GM04503 (cell line): ENCODE measurements around the gene UBXN11.
"Not testable (repeated sequence)": the region's sequence is repeated elsewhere in the genome, so short reads cannot be mapped to it uniquely, and the experiment has no call there.

Experiments
- DNase-seq: peaks from one replicate; pipeline ENCODE4 v3.0.0-alpha.2; 2012; ENCODE audit warnings: low read depth

UBXN11 gene

GRCh38 chr1:26305667-26306289 is 658 bp downstream of the UBXN11 start:
- no peak for DNase-seq

- no peak for DNase-seq
Observed at GRCh38 chr1:26302733-26303405, 3.6 kb downstream of the UBXN11 start.

DNA sequence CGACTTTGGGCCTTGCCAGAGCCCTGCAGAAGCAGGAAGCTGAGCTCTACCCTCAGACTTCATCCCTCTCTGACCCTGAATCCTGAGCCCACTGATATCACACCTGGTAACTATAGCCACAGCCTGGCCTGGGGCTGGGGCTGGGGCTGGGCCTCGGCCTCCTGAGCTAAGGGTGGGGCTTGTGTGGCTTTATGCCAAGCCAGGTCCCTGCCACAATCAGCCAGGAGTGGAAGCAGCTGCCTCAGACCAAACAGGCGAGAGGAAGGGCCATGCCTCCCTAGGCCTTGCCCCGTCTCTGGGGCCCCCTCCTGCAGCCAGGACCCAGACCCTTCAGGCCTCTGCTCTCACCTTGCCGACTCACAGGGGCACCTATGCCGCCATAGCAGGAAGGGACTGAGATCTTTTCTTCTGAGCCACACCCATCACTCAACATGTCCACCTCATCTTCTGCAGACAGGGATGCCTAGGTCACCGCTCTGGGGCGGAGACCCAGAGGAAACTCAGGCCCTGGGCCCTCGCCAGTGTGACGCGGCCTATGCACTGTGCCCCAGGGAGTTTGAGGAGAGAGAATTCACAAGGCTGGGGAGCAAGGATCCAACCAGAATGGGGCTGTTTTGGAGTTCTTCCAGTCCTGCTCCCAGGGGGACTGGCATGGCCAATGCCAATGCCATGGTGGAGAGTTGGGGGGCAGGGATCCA is 5.7 kb downstream of the UBXN11 start:
- no peak for DNase-seq

GRCh38 chr1:26297791-26298124 is 8.7 kb downstream of the UBXN11 start:
- no peak for DNase-seq

DNA sequence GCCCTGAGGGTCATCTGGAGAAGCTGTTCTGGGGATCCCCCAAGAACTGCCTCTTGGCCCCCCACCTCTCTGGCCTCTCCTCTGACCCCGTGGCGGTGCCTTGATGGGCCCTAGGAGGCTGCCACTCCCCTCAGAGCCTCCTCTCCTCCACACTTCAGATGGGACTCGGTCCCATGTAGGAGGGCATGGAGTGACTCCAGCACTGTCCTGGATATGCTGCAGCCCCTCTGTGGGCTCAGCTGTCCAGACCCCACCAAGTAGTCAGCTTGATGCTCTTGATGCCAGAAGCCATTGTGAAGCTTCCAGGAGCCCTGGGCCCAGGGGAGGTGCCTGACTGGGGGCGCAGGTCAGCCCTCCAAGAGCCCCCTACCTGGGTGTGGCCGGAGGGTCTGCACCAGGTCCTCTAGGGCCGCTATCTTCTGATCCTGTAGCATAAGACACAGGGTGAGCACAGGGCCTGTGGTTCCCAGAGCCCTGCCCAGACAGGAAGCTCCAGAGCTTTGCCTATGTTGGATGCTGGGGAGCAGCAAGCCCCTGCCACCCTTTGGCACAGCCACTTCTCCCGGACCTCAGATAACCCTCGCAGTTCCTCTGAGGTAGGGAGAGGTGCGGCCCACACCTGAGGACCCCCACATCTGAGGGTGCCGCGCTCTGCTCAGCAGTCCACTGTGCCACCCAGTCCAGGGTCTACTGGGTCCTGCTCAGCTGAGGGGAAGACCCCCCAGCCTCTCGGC is 9.2 kb downstream of the UBXN11 start:
- no peak for DNase-seq

- DNase-seq: no peak
Observed at GRCh38 chr1:26296340-26297056, 9.9 kb downstream of the UBXN11 start.

GRCh38 chr1:26295194-26296138 is 11.0 kb downstream of the UBXN11 start:
- DNase-seq: no peak

DNA sequence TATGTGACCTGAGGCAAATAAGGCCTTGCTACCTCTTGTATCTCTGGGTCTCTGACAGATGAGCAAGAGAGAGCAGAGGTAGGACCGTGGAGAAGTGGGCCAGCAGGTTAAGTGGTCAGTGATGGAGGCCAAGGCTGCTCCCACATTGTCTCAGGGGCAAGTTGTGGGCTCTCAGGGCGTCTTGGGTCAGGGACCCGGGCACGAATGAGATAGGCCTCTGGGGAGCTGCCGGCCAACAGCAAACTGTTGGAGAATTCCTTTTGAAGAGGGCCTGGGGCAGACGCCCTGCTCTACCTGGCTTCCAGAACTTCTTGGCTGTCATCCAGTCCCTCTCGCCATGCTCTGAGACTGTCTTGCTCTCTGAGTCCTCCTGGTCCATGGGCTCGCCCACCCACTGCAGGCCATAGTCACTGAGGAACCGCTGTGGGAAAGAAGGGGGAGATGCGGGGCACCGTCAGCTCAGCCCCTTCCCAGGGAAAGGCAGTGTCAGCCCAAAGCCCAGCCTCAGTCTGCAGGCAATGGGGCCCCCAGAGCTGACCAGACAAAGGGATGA is 12.4 kb downstream of the UBXN11 start:
- no peak for DNase-seq

- not testable (repeated sequence) for DNase-seq
Observed at GRCh38 chr1:26292735-26293134, 13.7 kb downstream of the UBXN11 start.

DNA sequence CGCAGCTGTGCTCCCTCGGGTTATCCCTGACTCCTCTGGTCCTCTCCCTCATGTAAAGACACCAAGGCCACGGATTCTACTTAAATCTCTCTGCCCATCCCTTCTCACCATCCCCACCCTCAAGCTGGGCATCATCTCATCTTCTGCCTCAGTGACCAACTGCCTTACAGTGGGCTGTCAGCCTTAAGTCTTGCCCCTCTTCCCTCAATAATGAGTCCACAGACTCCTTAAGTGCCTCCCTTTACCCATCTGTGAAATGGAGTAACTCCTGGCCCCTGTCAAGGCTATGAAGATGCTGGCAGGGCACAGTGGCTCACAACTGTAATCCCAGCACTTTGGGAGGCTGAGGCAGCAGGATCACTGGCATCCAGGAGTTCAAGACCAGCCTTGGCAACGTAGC is 14.5 kb downstream of the UBXN11 start:
- DNase-seq: no peak

DNA sequence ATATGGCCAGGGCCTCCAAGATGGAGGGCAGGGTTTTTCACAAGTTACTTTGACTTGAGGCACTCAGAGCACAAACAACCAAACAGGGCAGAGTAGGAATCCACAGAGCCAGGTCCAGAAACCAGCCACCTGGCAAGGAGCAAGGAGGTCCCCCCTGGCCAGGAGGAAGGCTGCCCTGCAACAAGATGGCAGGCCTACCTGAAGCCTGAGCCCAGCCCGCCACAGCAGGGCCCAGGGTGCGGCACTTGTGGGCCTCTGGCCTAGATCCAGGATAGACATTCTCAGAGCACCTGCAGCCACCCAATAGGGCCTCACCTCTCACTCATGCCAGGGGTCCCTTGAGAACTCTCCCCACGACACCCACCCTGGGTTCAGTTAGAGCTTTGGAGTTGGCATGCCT is 15.0 kb downstream of the UBXN11 start:
- no peak for DNase-seq

- DNase-seq: no peak
Observed at GRCh38 chr1:26290882-26291261, 15.6 kb downstream of the UBXN11 start.

GRCh38 chr1:26290122-26290881 is 16.1 kb downstream of the UBXN11 start:
- DNase-seq: no peak

- DNase-seq: no peak
Observed at GRCh38 chr1:26289158-26290059, 17.0 kb downstream of the UBXN11 start.

- DNase-seq: no peak
Observed at GRCh38 chr1:26288311-26288941, 18.0 kb downstream of the UBXN11 start.

DNA sequence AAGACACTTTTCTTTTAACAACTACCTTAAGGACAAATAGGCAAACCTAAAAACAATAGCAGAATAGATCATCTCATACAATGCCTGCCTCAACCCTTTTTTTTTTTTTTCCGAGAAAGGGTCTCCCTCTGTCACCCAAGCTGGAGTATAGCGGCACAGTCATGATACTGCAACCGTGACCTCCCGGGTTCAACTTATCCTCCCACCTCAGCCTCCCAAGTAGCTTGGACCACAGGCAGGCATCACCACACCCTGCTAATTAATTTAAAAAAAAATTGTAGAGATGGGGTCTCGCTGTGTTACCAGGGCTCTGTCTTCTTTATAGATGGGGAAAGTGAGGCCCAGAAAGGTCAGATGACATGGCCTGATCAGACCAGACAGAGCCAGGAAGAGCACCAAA is 18.6 kb downstream of the UBXN11 start:
- no peak for DNase-seq

GRCh38 chr1:26287033-26287711 is 19.3 kb downstream of the UBXN11 start:
- DNase-seq: no peak

- no peak for DNase-seq
Observed at GRCh38 chr1:26286064-26286416, 20.4 kb downstream of the UBXN11 start.
